Measurements from ENCODE around the gene KCNH2.

GRCh38 chr7:151006590-151007300 lies 28.6 kb upstream of the KCNH2 start:
- TF ChIP-seq CTCF (IDR thresholded peaks at IDR 0.05; ENCODE audit: low read depth, low read length, missing input control) (no peak), JUND (IDR thresholded peaks at IDR 0.05) (no peak), HNF4G (IDR thresholded peaks at IDR 0.05) (no peak), RAD21 (IDR thresholded peaks at IDR 0.05) (no peak), TAF1 (conservative IDR thresholded peaks at IDR 0.05) (no peak), RXRA (IDR thresholded peaks at IDR 0.05) (no peak), REST (IDR thresholded peaks at IDR 0.05) (no peak), NR2F2 (IDR thresholded peaks at IDR 0.05) (no peak), ZBTB33 (IDR thresholded peaks at IDR 0.05) (no peak), EGR1 (IDR thresholded peaks at IDR 0.05; ENCODE audit: low read depth in 2 of 2) (no peak), SP1 (IDR thresholded peaks at IDR 0.05) (no peak), FOXA2 (IDR thresholded peaks at IDR 0.05) (no peak), GABPA (IDR thresholded peaks at IDR 0.05 in 1 of 2, conservative IDR thresholded peaks at IDR 0.05 in 1 of 2) (no peak), MAX (IDR thresholded peaks at IDR 0.05) (no peak)
